ENCODE results near the gene CEP112. TPM values are rescaled to one million over a fixed set of nuclear protein-coding genes. Genes with fewer than 3 reads are reported as not detected.

The CEP112 gene
- total and polyA plus RNA-seq, 10 of the 15 experiments (the other 5 are each of a cell fraction or from before 2014, with no cell fraction given), result 0.11 to 3.8 (median 0.32) TPM; not detected in 1

DNA sequence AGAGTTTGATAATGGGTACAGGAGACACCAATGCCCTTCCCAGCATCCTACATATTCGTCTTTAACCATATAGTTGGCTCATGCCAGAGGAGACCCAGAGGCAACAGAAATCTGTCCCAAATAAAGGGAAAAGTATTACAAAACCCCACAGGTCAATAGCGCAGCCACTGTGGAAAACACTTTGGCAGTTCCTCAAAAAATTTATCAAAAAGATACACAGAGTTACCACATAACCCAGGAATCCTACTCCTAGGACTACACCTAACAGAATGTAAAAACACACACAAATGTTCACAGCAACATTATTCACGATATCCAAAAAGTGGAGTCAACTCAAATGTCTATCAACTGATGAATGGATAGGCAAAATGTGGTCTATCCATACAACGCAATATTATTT is 135.8 kb downstream of the CEP112 start (continued):
- TF ChIP-seq, protein P1, sequence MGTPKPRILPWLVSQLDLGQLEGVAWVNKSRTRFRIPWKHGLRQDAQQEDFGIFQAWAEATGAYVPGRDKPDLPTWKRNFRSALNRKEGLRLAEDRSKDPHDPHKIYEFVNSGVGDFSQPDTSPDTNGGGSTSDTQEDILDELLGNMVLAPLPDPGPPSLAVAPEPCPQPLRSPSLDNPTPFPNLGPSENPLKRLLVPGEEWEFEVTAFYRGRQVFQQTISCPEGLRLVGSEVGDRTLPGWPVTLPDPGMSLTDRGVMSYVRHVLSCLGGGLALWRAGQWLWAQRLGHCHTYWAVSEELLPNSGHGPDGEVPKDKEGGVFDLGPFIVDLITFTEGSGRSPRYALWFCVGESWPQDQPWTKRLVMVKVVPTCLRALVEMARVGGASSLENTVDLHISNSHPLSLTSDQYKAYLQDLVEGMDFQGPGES (IDR thresholded peaks at IDR 0.05), result no peak

DNA sequence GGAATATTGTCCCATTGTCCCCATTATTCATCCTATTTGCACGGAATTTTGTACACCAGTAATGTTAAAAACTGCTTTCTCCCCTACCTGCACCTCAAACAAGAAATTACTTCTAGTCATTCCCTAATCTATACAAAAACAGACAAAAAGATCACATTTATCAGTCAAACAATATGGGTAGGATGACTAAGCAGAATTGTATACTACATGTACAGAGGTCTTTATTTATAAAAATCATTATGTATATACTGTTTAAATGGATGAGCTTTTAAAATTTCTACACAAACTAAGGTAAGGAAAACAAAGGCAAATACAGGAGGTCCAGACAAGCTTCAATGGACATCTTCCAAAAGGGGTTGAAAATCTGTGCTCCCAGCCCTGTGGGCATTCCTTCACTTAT is 137.7 kb downstream of the CEP112 start:
- Histone ChIP-seq H3K27ac (ENCODE audit: control insufficient read depth, insufficient read depth) (no peak overlapping the region), H2AFZ (ENCODE audit: control insufficient read depth, low read depth, low read length) (no peak overlapping the region), H3K4me2 (ENCODE audit: control insufficient read depth, insufficient read depth) (no peak overlapping the region), H3K9ac (ENCODE audit: control insufficient read depth, insufficient read depth, low read length) (no peak overlapping the region), H3K4me1 (ENCODE audit: control insufficient read depth, insufficient read depth, low read length) (no peaks in the 10 kb centered on the region), H3K79me2 (ENCODE audit: control insufficient read depth, insufficient read depth, low read length) (no peaks in the 10 kb centered on the region), H3K9me3 (replicated peaks; ENCODE audit: control insufficient read depth, insufficient read depth, low read length) (no peaks in the 10 kb centered on the region), H3K36me3 (ENCODE audit: control insufficient read depth in 2 of 2, insufficient read depth in 2 of 2, low read length in 1 of 2) (no peaks in the 10 kb centered on the region), H3K27me3 (replicated peaks in 1 of 2; ENCODE audit: control insufficient read depth in 2 of 2, insufficient read depth in 2 of 2, low read length in 1 of 2) (no peaks in the 10 kb centered on the region), H4K20me1 (ENCODE audit: control insufficient read depth, insufficient read depth) (no peaks in the 10 kb centered on the region), H3K4me3 (no peak overlapping the region)
- CTCF ChIA-PET, result no interaction called here
- WGBS (ENCODE audit: insufficient coverage, insufficient replicate concordance, low lambda C conversion rate, missing lambda C conversion rate), result 0% methylated on average over 1 of the region's 1 CpG
- in situ Hi-C loops (cut with MboI), result no loop called here
- RAD21 ChIA-PET (ENCODE audit: unreplicated experiment), result no interaction called here
- TF ChIP-seq POU2F2 (IDR thresholded peaks at IDR 0.05; ENCODE audit: borderline replicate concordance, low read depth, low read length) (no peak), GATAD2B (conservative IDR thresholded peaks at IDR 0.05; ENCODE audit: low read depth) (no peak), LARP7 (IDR thresholded peaks at IDR 0.05) (no peak), POLR2AphosphoS5 (IDR thresholded peaks at IDR 0.05; ENCODE audit: low read length) (no peak), TCF3 (IDR thresholded peaks at IDR 0.05; ENCODE audit: borderline replicate concordance, insufficient read depth, low read depth, low read length) (no peak), RUNX3 (IDR thresholded peaks at IDR 0.05; ENCODE audit: low read length) (no peak), SUZ12 (IDR thresholded peaks at IDR 0.05; ENCODE audit: unreplicated experiment) (no peak), SRF (IDR thresholded peaks at IDR 0.05; ENCODE audit: low read depth in 2 of 2, low read length in 2 of 2) (no peak), ASH2L (IDR thresholded peaks at IDR 0.05; ENCODE audit: borderline replicate concordance, low read depth) (no peak), CBFB (IDR thresholded peaks at IDR 0.05; ENCODE audit: low read depth) (no peak), ZZZ3 (IDR thresholded peaks at IDR 0.05; ENCODE audit: control insufficient read depth, insufficient read length, low read depth) (no peak)
- TF ChIP-seq, protein P2, sequence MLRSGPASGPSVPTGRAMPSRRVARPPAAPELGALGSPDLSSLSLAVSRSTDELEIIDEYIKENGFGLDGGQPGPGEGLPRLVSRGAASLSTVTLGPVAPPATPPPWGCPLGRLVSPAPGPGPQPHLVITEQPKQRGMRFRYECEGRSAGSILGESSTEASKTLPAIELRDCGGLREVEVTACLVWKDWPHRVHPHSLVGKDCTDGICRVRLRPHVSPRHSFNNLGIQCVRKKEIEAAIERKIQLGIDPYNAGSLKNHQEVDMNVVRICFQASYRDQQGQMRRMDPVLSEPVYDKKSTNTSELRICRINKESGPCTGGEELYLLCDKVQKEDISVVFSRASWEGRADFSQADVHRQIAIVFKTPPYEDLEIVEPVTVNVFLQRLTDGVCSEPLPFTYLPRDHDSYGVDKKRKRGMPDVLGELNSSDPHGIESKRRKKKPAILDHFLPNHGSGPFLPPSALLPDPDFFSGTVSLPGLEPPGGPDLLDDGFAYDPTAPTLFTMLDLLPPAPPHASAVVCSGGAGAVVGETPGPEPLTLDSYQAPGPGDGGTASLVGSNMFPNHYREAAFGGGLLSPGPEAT (IDR thresholded peaks at IDR 0.05; ENCODE audit: low read depth), result no peak
- TF ChIP-seq, protein P3, sequence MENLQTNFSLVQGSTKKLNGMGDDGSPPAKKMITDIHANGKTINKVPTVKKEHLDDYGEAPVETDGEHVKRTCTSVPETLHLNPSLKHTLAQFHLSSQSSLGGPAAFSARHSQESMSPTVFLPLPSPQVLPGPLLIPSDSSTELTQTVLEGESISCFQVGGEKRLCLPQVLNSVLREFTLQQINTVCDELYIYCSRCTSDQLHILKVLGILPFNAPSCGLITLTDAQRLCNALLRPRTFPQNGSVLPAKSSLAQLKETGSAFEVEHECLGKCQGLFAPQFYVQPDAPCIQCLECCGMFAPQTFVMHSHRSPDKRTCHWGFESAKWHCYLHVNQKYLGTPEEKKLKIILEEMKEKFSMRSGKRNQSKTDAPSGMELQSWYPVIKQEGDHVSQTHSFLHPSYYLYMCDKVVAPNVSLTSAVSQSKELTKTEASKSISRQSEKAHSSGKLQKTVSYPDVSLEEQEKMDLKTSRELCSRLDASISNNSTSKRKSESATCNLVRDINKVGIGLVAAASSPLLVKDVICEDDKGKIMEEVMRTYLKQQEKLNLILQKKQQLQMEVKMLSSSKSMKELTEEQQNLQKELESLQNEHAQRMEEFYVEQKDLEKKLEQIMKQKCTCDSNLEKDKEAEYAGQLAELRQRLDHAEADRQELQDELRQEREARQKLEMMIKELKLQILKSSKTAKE (IDR thresholded peaks at IDR 0.05; ENCODE audit: low read depth, poor library complexity, severe bottlenecking), result no peak
- TF ChIP-seq, protein P4, sequence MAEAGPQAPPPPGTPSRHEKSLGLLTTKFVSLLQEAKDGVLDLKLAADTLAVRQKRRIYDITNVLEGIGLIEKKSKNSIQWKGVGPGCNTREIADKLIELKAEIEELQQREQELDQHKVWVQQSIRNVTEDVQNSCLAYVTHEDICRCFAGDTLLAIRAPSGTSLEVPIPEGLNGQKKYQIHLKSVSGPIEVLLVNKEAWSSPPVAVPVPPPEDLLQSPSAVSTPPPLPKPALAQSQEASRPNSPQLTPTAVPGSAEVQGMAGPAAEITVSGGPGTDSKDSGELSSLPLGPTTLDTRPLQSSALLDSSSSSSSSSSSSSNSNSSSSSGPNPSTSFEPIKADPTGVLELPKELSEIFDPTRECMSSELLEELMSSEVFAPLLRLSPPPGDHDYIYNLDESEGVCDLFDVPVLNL (IDR thresholded peaks at IDR 0.05; ENCODE audit: low read depth, low read length), result no peak
- POLR2A ChIA-PET, result no interaction called here
- no peak for DNase-seq (ENCODE audit: low read depth, low spot score)
- FAIRE-seq, result no peak
- BruUV-seq (replicated peaks), result no TSS peak
- SMC1A ChIA-PET (ENCODE audit: uncharacterized antibody, unreplicated experiment), result no interaction called here
- no peak for ATAC-seq
- intact Hi-C loops (cut with micrococcal nuclease; ENCODE audit: unreplicated experiment), result no loop called here

Measured in GM12878 (cell line).